Thymus (tissue), 11 donors: ENCODE measurements around the gene MR1. TPM values are rescaled to one million over a fixed set of nuclear protein-coding genes. Genes with fewer than 3 reads are reported as not detected.

ENCODE experiments used
- DNase-seq, 9 donors: peaks; one replicate each; pipeline ENCODE4 v3.0.0-alpha.2; 2013; ENCODE audit warnings: low spot score in 9 of 9, low read depth in 6 of 9, missing footprints in 1 of 9
- H3K27ac ChIP-seq, 2 donors: one replicate each; pipeline ENCODE4 v1.5.1; 2013; ENCODE audit warnings: control low read depth in 1 of 2, low read depth in 1 of 2, low read length in 1 of 2, mild to moderate bottlenecking in 1 of 2, moderate library complexity in 1 of 2
- H3K27me3 ChIP-seq, 2 donors: one replicate each; pipeline ENCODE4 v1.5.1; 2013; ENCODE audit warnings: low read length in 1 of 2; ENCODE audit not compliant: control insufficient read depth in 2 of 2, insufficient read depth in 1 of 2
- H3K36me3 ChIP-seq, 2 donors: one replicate each; pipeline ENCODE4 v1.5.1; 2013; ENCODE audit warnings: low read length in 1 of 2, mild to moderate bottlenecking in 1 of 2, moderate library complexity in 1 of 2; ENCODE audit not compliant: control insufficient read depth in 2 of 2, insufficient read depth in 2 of 2
- H3K4me1 ChIP-seq, 2 donors: one replicate each; pipeline ENCODE4 v1.5.1; 2013; ENCODE audit warnings: low read length in 2 of 2; ENCODE audit not compliant: control insufficient read depth in 2 of 2, insufficient read depth in 2 of 2
- H3K4me3 ChIP-seq, 2 donors: one replicate each; pipeline ENCODE4 v1.5.1; 2013; ENCODE audit warnings: low read length in 2 of 2, control low read depth in 1 of 2, mild to moderate bottlenecking in 1 of 2
- H3K9me3 ChIP-seq, 2 donors: one replicate each; pipeline ENCODE4 v1.5.1; 2013; ENCODE audit warnings: low read length in 1 of 2, mild to moderate bottlenecking in 1 of 2; ENCODE audit not compliant: control insufficient read depth in 2 of 2, insufficient read depth in 1 of 2
- WGBS: extraction: QIAGEN DNeasy Blood & Tissue Kit; methylation state at CpG from one replicate; pipeline ENCODE4 v1.1.7; 2013; 5-methylcytosine and 5-hydroxymethylcytosine counted together
- polyA plus RNA-seq: library from polyadenylated mRNA; stranded (reverse); fragments of 200-250 nt; gene quantifications from one replicate; pipeline ENCODE4 v1.2.3, GENCODE V29; 2013
- total RNA-seq: library from RNA; stranded (reverse); fragments of 120-200 nt; gene quantifications from one replicate; pipeline ENCODE4 v1.2.4, GENCODE V29; 2013
- donor health status: healthy.

The MR1 gene
- total and polyA plus RNA-seq, 2 donors, result 12.0 to 21.1 TPM

GRCh38 chr1:181100015-181100905 is 66.5 kb downstream of the MR1 start:
- H3K27ac ChIP-seq, result no peak overlapping the region
- no peak for DNase-seq
- no peak overlapping the region for H3K4me3 ChIP-seq
- 64% methylated on average over 10 of the region's 10 CpGs for WGBS
- no peaks in the 10 kb centered on the region for H3K9me3 ChIP-seq
- peaks cover 42 to 75% of the 10 kb centered on the region in 2 donors for H3K4me1 ChIP-seq
- peaks cover 0 to 8% of the 10 kb centered on the region in 2 donors for H3K27me3 ChIP-seq
- no peaks in the 10 kb centered on the region for H3K36me3 ChIP-seq

- peaks cover 45 to 77% of the 10 kb centered on the region in 2 donors for H3K4me1 ChIP-seq
- no peak overlapping the region for H3K27ac ChIP-seq
- peaks cover 0 to 13% of the 10 kb centered on the region in 2 donors for H3K27me3 ChIP-seq
- no peaks in the 10 kb centered on the region for H3K9me3 ChIP-seq
- 98% methylated on average over 4 of the region's 4 CpGs for WGBS
- no peak overlapping the region for H3K4me3 ChIP-seq
- DNase-seq, result no peak
- H3K36me3 ChIP-seq, result no peaks in the 10 kb centered on the region
Observed at GRCh38 chr1:181100934-181101333, 67.2 kb downstream of the MR1 start.

- H3K27me3 ChIP-seq, result peaks cover 0 to 20% of the 10 kb centered on the region in 2 donors
- no peak overlapping the region for H3K27ac ChIP-seq
- peaks cover 53 to 73% of the 10 kb centered on the region in 2 donors for H3K4me1 ChIP-seq
- H3K9me3 ChIP-seq, result no peaks in the 10 kb centered on the region
- H3K4me3 ChIP-seq, result no peak overlapping the region
- no peaks in the 10 kb centered on the region for H3K36me3 ChIP-seq
- no peak for DNase-seq
- WGBS, result 72% methylated on average over 9 of the region's 9 CpGs
Observed at GRCh38 chr1:181101581-181102226, 67.9 kb downstream of the MR1 start.

GRCh38 chr1:181102841-181103240 is 69.1 kb downstream of the MR1 start:
- Histone ChIP-seq H3K4me1 (peaks cover 53 to 69% of the 10 kb centered on the region in 2 donors), H3K36me3 (no peaks in the 10 kb centered on the region), H3K9me3 (no peaks in the 10 kb centered on the region), H3K4me3 (no peak overlapping the region), H3K27me3 (peaks cover 0 to 24% of the 10 kb centered on the region in 2 donors), H3K27ac (no peak overlapping the region)
- DNase-seq, result no peak

GRCh38 chr1:181103399-181103798 is 69.6 kb downstream of the MR1 start:
- Histone ChIP-seq H3K4me3 (no peak overlapping the region), H3K36me3 (no peaks in the 10 kb centered on the region), H3K4me1 (peaks cover 53 to 75% of the 10 kb centered on the region in 2 donors), H3K9me3 (no peaks in the 10 kb centered on the region), H3K27me3 (peaks cover 0 to 28% of the 10 kb centered on the region in 2 donors), H3K27ac (peak overlapping the region; percentile 25 to 43)
- WGBS, result 36% methylated on average over 7 of the region's 7 CpGs
- DNase-seq, result peak in 1 of 9 donors; percentile 55

- peaks cover 0 to 28% of the 10 kb centered on the region in 2 donors for H3K27me3 ChIP-seq
- H3K9me3 ChIP-seq, result no peaks in the 10 kb centered on the region
- H3K4me3 ChIP-seq, result peak overlapping the region; percentile 48 to 67
- H3K27ac ChIP-seq, result peak overlapping the region in 1 of 2 donors; percentile 85
- DNase-seq, result no peak
- H3K36me3 ChIP-seq, result no peaks in the 10 kb centered on the region
- peaks cover 50 to 75% of the 10 kb centered on the region in 2 donors for H3K4me1 ChIP-seq
- WGBS, result 32% methylated on average over 17 of the region's 17 CpGs
Observed at GRCh38 chr1:181104042-181104789, 70.4 kb downstream of the MR1 start.

- Histone ChIP-seq H3K4me3 (peak overlapping the region; percentile 48 to 67), H3K36me3 (no peaks in the 10 kb centered on the region), H3K9me3 (no peaks in the 10 kb centered on the region), H3K27me3 (peaks cover 0 to 28% of the 10 kb centered on the region in 2 donors), H3K27ac (peak overlapping the region; percentile 15 to 85), H3K4me1 (peaks cover 44 to 70% of the 10 kb centered on the region in 2 donors)
- DNase-seq, result peak in 2 of 9 donors; percentile 46 to 70
- under 1% methylated on average over 28 of the region's 28 CpGs for WGBS
Observed at GRCh38 chr1:181104790-181105133, 71.0 kb downstream of the MR1 start.

GRCh38 chr1:181105134-181106021 is 71.6 kb downstream of the MR1 start:
- Histone ChIP-seq H3K36me3 (no peaks in the 10 kb centered on the region), H3K27me3 (peaks cover 0 to 28% of the 10 kb centered on the region in 2 donors), H3K4me3 (peak overlapping the region; percentile 48 to 67), H3K4me1 (peaks cover 38 to 64% of the 10 kb centered on the region in 2 donors), H3K27ac (peak overlapping the region; percentile 15 to 85), H3K9me3 (no peaks in the 10 kb centered on the region)
- 2% methylated on average over 103 of the region's 104 CpGs for WGBS
- peak in 8 of 9 donors; percentile 56 to 88 (median 77) for DNase-seq
